PFSK-1 (cell line): ENCODE results near the gene AHI1.

ENCODE experiments used
- FOXP2 ChIP-seq: optimal IDR thresholded peaks from 2 replicates; pipeline ENCODE3; 2011; ENCODE audit warnings: borderline replicate concordance, control low read depth, inconsistent platforms; ENCODE audit not compliant: insufficient read depth; ENCODE audit errors: extremely low read length, extremely low read depth
- POLR2AphosphoS5 ChIP-seq: IDR thresholded peaks from 2 replicates; pipeline ENCODE4 v1.6.1; 2012; ENCODE audit warnings: low read depth, mild to moderate bottlenecking, control low read depth, low read length, moderate library complexity
- SIN3A ChIP-seq: IDR thresholded peaks from 2 replicates; pipeline ENCODE4 v1.6.1; 2012; ENCODE audit warnings: mild to moderate bottlenecking, low read length, moderate library complexity, borderline replicate concordance; ENCODE audit not compliant: insufficient read depth
- TAF1 ChIP-seq: IDR thresholded peaks from 2 replicates; pipeline ENCODE4 v1.6.1; 2012; ENCODE audit warnings: low read length, control low read depth, borderline replicate concordance; ENCODE audit not compliant: insufficient read depth
- TF ChIP-seq, protein P1 (sequence below), 2 experiments: IDR thresholded peaks; 2 replicates each; pipeline versions ENCODE4 v1.6.1 to v1.8.0; 2011 to 2012; ENCODE audit warnings: low read depth in 2 of 2, low read length in 2 of 2, control low read depth in 1 of 2, inconsistent platforms in 1 of 2, mild to moderate bottlenecking in 1 of 2, moderate library complexity in 1 of 2; ENCODE audit not compliant: insufficient read depth in 1 of 2

Gene AHI1

GRCh38 chr6:135488023-135488422 is 9.5 kb downstream of the AHI1 start:
- TF ChIP-seq FOXP2 (no peak), POLR2AphosphoS5 (no peak), TAF1 (no peak), SIN3A (no peak)
- TF ChIP-seq, protein P1, sequence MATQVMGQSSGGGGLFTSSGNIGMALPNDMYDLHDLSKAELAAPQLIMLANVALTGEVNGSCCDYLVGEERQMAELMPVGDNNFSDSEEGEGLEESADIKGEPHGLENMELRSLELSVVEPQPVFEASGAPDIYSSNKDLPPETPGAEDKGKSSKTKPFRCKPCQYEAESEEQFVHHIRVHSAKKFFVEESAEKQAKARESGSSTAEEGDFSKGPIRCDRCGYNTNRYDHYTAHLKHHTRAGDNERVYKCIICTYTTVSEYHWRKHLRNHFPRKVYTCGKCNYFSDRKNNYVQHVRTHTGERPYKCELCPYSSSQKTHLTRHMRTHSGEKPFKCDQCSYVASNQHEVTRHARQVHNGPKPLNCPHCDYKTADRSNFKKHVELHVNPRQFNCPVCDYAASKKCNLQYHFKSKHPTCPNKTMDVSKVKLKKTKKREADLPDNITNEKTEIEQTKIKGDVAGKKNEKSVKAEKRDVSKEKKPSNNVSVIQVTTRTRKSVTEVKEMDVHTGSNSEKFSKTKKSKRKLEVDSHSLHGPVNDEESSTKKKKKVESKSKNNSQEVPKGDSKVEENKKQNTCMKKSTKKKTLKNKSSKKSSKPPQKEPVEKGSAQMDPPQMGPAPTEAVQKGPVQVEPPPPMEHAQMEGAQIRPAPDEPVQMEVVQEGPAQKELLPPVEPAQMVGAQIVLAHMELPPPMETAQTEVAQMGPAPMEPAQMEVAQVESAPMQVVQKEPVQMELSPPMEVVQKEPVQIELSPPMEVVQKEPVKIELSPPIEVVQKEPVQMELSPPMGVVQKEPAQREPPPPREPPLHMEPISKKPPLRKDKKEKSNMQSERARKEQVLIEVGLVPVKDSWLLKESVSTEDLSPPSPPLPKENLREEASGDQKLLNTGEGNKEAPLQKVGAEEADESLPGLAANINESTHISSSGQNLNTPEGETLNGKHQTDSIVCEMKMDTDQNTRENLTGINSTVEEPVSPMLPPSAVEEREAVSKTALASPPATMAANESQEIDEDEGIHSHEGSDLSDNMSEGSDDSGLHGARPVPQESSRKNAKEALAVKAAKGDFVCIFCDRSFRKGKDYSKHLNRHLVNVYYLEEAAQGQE (IDR thresholded peaks at IDR 0.05; ENCODE audit: insufficient read depth in 1 of 2, low read depth in 2 of 2, low read length in 2 of 2), result no peak

DNA sequence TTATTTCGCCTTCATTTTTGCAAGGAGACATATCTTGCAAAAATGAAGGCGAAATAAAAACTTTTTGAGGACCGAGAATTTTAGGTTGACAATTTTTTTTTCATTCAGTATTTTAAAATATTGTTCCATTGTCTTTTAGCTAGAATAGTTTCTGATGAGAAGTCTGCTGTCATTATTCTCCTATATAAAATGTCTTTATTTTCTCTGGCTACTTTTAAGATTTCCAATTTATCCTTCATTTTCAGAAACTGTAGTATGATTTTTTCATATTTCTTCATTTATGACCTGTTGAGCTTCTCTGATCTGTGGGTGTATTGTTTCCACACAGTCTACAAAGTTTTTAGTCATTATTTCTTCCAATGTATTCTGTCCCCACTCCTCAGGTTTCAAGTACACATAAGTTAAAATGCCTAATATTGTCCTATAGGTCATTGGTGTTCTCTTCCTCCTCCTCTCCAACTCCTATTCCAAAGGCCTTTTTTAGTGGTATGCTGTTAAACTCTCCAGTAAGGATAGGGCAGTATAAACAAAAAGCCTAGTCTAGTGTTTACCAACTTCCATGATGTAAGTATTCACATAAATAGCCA is 15.7 kb downstream of the AHI1 start:
- TF ChIP-seq, protein P1 (IDR thresholded peaks at IDR 0.05; ENCODE audit: insufficient read depth in 1 of 2, low read depth in 2 of 2, low read length in 2 of 2), result no peak
- TF ChIP-seq POLR2AphosphoS5 (no peak), TAF1 (no peak), FOXP2 (no peak), SIN3A (no peak)

DNA sequence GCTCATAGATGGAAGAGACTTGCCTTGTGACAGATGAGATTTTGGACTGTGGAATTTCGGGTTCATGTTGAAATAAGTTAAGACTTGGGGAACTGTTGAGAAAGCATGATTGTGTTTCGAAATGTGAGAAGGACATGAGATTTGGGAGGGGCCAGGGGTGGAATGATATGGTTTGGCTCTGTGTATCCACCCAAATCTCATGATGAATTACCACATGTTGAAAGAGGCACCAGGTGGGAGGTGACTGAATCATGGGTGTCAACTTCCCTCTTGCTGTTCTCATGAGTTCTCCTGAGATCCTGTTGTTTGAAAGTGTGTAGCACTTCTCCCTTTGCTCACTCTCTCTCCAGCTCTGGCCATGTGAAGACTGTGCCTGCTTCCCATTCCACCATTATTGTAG is 17.9 kb downstream of the AHI1 start:
- TF ChIP-seq, protein P1 (IDR thresholded peaks at IDR 0.05; ENCODE audit: insufficient read depth in 1 of 2, low read depth in 2 of 2, low read length in 2 of 2), result no peak
- no peak for TF ChIP-seq POLR2AphosphoS5

- TF ChIP-seq POLR2AphosphoS5, result no peak
- TF ChIP-seq FOXP2, result no peak
These were observed 18.9 kb downstream of the AHI1 start for GRCh38 chr6:135478626-135479025.

GRCh38 chr6:135475292-135475886 is 22.2 kb downstream of the AHI1 start:
- TF ChIP-seq SIN3A (no peak), TAF1 (no peak), FOXP2 (no peak), POLR2AphosphoS5 (no peak)
- TF ChIP-seq, protein P1 (IDR thresholded peaks at IDR 0.05; ENCODE audit: insufficient read depth in 1 of 2, low read depth in 2 of 2, low read length in 2 of 2), result no peak
